Left ventricle myocardium inferior (tissue), 1 donor: ENCODE data around the gene RPUSD4. TPM values are rescaled to one million over a fixed set of nuclear protein-coding genes. Genes with fewer than 3 reads are reported as not detected.
"Not testable (repeated sequence)": the region's sequence is repeated elsewhere in the genome, so short reads cannot be mapped to it uniquely, and the experiment has no call there.

Experiments
- DNase-seq: peaks from one replicate; pipeline ENCODE4 v3.0.0-alpha.2; 2020
- H3K27ac ChIP-seq: fragments of 200-600 bp; replicated peaks from 2 replicates; pipeline ENCODE4 v1.8.0; 2021
- H3K27me3 ChIP-seq: fragments of 200-600 bp; 2 replicates; pipeline ENCODE4 v1.8.0; 2021; ENCODE audit warnings: low read depth
- H3K36me3 ChIP-seq: fragments of 200-600 bp; 2 replicates; pipeline ENCODE4 v1.8.0; 2021
- H3K4me1 ChIP-seq: fragments of 200-600 bp; 2 replicates; pipeline ENCODE4 v1.8.0; 2021
- H3K4me3 ChIP-seq: fragments of 200-600 bp; 2 replicates; pipeline ENCODE4 v1.8.0; 2021; ENCODE audit warnings: mild to moderate bottlenecking, moderate library complexity
- H3K9me3 ChIP-seq: fragments of 200-600 bp; replicated peaks from 2 replicates; pipeline ENCODE4 v1.8.0; 2021
- intact Hi-C: fragments of 100-400 bp; cut with micrococcal nuclease; formaldehyde crosslinking; loops from one replicate; pipeline ENCODE4 v1.11.0; 2022
- long read RNA-seq: library from polyadenylated mRNA; unstranded; transcript quantifications from one replicate; pipeline ENCODE4 v2.0.0, GENCODE V29; 2021
- total RNA-seq: library from RNA; stranded (reverse); fragmentation: NEBNext Ultra II Directional; extraction: Animal tissue kit (Norgen Biotek cat#: 25700); gene quantifications from one replicate; pipeline ENCODE4 v1.2.1, GENCODE V29; 2021
- TF ChIP-seq, protein P1 (sequence below): fragments of 200-600 bp; IDR thresholded peaks from 2 replicates; pipeline ENCODE4 v1.8.0; 2021; ENCODE audit warnings: antibody characterized with exemption, mild to moderate bottlenecking, borderline replicate concordance
- donor health status: DM: no; HTN: yes; CAD: no; lungs with severe emphysema.

The RPUSD4 gene, protein sequence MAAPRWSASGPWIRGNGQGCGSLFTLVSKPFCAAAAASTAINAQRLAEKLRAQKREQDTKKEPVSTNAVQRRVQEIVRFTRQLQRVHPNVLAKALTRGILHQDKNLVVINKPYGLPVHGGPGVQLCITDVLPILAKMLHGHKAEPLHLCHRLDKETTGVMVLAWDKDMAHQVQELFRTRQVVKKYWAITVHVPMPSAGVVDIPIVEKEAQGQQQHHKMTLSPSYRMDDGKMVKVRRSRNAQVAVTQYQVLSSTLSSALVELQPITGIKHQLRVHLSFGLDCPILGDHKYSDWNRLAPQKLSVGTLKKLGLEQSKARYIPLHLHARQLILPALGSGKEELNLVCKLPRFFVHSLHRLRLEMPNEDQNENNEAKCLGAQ
- total RNA-seq, result 37.6 TPM
- long read RNA-seq, transcript RPUSD4-201 (7 exons, 2,512 nt), result major isoform, 125 of 147 reads
- long read RNA-seq, partial matches to known transcripts, result 3 of 147 reads
- long read RNA-seq, other reads (novel, unspliced or antisense), result 18 of 147 reads

DNA sequence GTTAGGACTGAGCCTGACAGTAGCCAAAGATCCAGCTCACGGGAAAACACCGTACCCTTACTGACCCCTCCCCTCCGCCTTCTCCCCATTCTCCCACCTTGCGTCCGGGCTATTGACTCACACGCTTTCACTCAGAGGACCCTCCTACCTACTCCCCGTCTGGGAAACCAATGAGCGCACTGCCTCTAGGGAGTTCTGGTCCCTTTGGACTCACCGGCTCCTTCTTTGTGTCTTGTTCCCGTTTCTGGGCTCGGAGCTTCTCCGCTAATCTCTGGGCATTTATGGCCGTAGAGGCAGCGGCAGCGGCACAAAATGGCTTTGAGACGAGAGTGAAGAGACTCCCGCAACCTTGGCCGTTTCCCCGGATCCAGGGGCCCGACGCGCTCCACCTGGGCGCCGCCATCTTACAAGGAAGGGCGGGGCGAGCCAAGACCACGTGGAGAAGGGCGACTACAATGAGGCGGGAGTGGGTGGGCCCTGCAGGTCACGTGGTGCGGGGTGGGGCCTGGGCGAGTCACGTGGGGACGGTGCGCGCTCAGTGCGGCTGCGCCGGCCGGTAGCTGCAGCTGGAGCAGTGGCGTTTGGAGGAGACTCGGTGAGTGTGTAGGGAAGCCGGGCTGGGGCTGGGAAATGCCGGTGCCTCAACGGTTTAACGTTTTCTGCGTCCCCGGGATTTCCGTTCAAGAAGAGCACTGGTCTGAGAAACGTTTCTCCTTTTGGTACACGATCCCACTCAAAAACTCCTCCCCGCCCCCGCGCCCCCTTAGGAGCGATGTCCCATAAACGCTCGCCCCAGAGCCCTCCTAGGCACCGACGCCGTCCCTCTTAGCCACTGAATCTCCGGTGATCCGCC, at the start of gene RPUSD4, which contains the start of gene FAM118B:
RPUSD4 (minus strand) TSS at position 415 of the 853 bp plus-strand sequence; CDS start at position 403, 12 bp downstream.
FAM118B (plus strand) TSS at position 547 of the 853 bp plus-strand sequence. CDS start 23,220 bp downstream, outside the sequence.
- peaks cover 23% of the 10 kb centered on the region for H3K36me3 ChIP-seq
- peak within 1 kb of the TSS; percentile 92 for H3K4me3 ChIP-seq
- H3K9me3 ChIP-seq, result no peaks in the 10 kb centered on the region
- no peaks in the 10 kb centered on the region for H3K27me3 ChIP-seq
- peak; percentile 99 for DNase-seq
- intact Hi-C loops, result no loop called here
- peaks cover 68% of the 10 kb centered on the region for H3K4me1 ChIP-seq
- TF ChIP-seq, protein P1, sequence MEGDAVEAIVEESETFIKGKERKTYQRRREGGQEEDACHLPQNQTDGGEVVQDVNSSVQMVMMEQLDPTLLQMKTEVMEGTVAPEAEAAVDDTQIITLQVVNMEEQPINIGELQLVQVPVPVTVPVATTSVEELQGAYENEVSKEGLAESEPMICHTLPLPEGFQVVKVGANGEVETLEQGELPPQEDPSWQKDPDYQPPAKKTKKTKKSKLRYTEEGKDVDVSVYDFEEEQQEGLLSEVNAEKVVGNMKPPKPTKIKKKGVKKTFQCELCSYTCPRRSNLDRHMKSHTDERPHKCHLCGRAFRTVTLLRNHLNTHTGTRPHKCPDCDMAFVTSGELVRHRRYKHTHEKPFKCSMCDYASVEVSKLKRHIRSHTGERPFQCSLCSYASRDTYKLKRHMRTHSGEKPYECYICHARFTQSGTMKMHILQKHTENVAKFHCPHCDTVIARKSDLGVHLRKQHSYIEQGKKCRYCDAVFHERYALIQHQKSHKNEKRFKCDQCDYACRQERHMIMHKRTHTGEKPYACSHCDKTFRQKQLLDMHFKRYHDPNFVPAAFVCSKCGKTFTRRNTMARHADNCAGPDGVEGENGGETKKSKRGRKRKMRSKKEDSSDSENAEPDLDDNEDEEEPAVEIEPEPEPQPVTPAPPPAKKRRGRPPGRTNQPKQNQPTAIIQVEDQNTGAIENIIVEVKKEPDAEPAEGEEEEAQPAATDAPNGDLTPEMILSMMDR, result no peak
- H3K27ac ChIP-seq, result peak within 1 kb of the TSS; percentile 83

DNA sequence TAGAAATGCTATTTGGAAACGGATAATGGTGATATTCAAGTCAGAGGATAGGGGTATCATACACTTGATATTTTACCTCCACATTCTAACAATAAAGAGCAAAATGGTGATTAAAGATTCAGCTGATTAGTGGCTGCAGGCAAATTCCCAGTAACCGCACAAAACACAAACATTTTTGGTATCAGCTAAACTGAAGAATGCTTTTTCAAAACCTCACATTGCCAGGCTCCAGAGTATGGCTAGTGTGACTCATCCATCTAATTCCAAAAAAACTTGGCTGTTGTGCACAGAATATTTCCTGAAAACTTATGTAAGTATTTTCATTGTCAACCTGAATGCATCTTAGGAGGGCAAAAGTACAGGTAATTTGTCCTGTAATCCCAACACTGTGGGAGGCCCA, 46.3 kb upstream of the RPUSD4 start:
- H3K9me3 ChIP-seq, result no peaks in the 10 kb centered on the region
- TF ChIP-seq, protein P1, result no peak
- intact Hi-C loops, result no loop called here
- no peak overlapping the region for H3K27ac ChIP-seq
- peaks cover 64% of the 10 kb centered on the region for H3K36me3 ChIP-seq
- H3K4me1 ChIP-seq, result peaks cover 14% of the 10 kb centered on the region
- H3K27me3 ChIP-seq, result no peaks in the 10 kb centered on the region
- DNase-seq, result no peak
- no peak overlapping the region for H3K4me3 ChIP-seq

DNA sequence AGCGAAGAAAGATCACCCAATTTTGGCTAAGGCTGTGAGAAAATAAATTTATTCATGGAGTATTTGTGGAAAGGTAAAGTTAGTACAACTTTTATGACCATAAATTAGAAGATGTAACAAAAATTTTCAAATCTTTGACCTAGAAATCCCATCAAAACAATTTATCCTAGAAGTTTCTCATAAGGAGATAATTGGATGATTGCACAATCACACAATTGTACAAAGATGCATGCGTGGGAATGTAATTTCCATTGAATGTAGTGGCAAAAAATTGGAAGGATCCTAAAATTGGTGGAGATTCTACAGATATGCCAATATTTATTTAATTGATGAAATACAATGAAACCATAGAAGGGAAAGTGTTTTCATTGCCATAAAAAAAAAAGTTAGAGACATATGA, 45.7 kb upstream of the RPUSD4 start:
- intact Hi-C loops, result no loop called here
- Histone ChIP-seq H3K4me3 (no peak overlapping the region), H3K27me3 (no peaks in the 10 kb centered on the region), H3K27ac (no peak overlapping the region), H3K36me3 (peaks cover 57% of the 10 kb centered on the region), H3K4me1 (peaks cover 14% of the 10 kb centered on the region), H3K9me3 (no peaks in the 10 kb centered on the region)
- TF ChIP-seq, protein P1, result no peak
- DNase-seq, result no peak

DNA sequence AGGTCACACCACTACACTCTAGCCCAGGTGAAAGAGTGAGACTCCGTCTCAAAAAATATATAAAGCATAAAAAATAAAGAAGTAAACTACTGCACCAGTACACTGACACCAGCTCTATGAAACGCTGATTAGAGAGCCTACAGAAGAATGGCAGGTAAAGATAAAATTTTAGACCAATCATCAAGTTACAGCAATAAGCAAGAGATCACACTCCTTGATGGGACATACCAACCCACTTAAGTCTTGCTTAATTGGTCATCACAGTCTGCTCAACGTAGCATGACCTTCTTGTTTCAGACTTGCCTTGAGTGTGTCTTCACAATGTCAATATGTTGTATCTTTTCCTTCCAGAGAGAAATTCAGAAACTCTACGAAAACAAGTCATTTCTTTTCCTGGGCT, 44.8 kb upstream of the RPUSD4 start:
- intact Hi-C loops, result no loop called here
- Histone ChIP-seq H3K27me3 (no peaks in the 10 kb centered on the region), H3K36me3 (peaks cover 55% of the 10 kb centered on the region), H3K4me3 (no peak overlapping the region), H3K9me3 (no peaks in the 10 kb centered on the region), H3K4me1 (peaks cover 14% of the 10 kb centered on the region), H3K27ac (no peak overlapping the region)
- no peak for DNase-seq
- TF ChIP-seq, protein P1, result no peak

DNA sequence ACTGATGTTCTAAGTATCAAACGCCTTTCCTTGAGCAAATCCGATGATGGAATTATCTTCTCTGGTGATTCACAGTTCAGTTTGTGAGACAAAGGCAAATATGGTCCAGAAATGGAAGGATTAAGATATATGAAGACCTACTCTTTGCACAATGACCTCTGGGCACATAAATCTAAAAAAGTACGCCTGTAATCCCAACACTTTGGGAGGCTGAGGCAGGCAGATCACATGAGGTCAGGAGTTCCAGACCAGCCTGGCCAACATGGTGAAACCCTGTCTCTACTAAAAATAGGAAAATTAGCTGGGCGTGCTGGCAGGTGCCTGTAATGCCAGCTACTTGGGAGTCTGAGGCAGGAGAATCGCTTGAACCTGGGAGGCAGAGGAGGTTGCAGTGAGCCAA, 44.1 kb upstream of the RPUSD4 start:
- intact Hi-C loops, H3K4me3 ChIP-seq, H3K27ac ChIP-seq, H3K9me3 ChIP-seq, H3K4me1 ChIP-seq, DNase-seq, H3K27me3 ChIP-seq: not testable (repeated sequence)
- H3K36me3 ChIP-seq, result peaks cover 57% of the 10 kb centered on the region
